HG02852 (cell line): ENCODE results near the gene CDH2.
"Not testable (repeated sequence)": the region's sequence is repeated elsewhere in the genome, so short reads cannot be mapped to it uniquely, and the experiment has no call there.

Experiments
- ATAC-seq: cut with Tn5 transposase; IDR thresholded peaks from one replicate; pipeline ENCODE4 v1.9.1; 2021; ENCODE audit warnings: mild to moderate bottlenecking, moderate library complexity; ENCODE audit not compliant: unreplicated experiment

CDH2 gene

GRCh38 chr18:27942706-27943105 is 234.2 kb downstream of the CDH2 start:
- no peak for ATAC-seq

DNA sequence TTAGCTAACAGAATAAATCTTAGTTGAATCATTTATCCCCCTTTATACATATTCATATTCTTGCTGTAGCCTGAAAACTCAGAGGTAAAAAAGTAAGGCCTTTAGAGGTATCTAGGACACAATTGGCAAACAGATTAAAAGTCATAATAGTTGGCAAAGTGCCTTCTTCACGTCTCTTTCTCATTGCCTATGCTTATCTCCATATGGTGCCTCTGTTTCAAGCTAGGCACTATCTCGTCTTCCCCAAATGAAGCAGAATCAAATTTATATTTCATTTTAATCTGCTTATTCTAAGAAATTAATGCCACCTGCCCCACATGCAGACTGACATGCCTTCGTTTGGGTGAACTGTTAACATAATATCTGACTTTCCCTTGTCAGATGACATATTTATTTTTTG is 245.4 kb downstream of the CDH2 start:
- no peak for ATAC-seq

DNA sequence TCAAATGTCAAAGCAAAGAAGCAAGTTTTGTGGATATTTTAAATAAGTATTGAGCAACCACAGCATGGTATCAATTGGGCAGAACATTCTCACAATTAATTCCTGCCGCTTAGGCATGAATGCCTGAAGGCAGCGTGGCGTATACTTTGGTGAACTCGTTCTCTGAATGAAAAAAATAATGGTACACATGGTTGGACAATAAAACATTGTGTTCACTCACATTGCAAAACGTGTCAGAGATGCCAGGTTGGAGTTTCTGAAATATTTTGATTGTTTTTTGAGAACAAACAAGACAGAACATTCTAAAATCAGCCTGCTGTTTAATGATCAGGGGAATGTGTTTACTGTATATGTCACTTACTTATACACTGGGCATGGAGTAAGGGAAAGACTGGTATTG is 254.2 kb downstream of the CDH2 start:
- ATAC-seq = no peak

- no peak for ATAC-seq
Observed at GRCh38 chr18:27921904-27922751, 254.8 kb downstream of the CDH2 start.

DNA sequence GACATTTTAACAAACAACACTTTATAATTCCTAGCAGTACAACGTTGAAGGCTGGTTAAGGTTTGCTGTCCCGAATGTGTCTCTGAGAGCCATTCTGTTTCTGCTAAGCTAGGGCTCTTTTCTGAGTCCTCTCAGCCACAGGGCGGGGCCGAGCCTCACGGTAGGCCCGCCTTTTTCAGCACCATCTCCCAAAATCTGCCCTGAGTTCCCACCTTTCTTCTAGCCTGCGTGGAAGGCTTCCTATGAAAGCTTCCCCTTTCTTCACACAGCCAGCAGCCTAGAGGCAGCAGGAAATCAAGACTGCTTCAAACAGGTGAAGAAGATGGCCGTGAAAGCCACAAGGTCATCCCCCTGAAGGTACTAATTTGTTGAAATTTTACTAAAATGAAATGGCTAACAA is 255.5 kb downstream of the CDH2 start:
- no peak for ATAC-seq

GRCh38 chr18:27920836-27921235 is 256.1 kb downstream of the CDH2 start:
- no peak for ATAC-seq

- not testable (repeated sequence) for ATAC-seq
Observed at GRCh38 chr18:27906189-27906588, 270.7 kb downstream of the CDH2 start.

DNA sequence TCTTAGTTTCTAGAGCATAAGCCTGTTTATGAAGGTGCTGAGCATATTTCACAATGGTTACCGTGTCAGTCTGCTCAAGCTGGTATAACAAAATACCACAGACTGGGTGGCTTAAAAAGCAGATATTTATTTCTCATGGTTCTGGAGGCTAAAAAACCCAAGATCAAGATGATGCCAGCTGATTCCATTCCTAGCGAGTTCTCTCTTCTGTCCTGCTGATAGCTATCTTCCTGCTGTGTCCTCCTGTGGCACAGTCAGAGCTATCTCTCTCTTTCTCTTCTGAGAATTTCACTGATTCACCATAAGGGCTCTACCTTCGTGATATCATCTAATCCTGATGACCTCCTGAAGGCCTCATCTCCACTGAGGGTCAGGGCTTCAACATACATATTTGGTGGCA is 273.0 kb downstream of the CDH2 start:
- ATAC-seq = no peak

DNA sequence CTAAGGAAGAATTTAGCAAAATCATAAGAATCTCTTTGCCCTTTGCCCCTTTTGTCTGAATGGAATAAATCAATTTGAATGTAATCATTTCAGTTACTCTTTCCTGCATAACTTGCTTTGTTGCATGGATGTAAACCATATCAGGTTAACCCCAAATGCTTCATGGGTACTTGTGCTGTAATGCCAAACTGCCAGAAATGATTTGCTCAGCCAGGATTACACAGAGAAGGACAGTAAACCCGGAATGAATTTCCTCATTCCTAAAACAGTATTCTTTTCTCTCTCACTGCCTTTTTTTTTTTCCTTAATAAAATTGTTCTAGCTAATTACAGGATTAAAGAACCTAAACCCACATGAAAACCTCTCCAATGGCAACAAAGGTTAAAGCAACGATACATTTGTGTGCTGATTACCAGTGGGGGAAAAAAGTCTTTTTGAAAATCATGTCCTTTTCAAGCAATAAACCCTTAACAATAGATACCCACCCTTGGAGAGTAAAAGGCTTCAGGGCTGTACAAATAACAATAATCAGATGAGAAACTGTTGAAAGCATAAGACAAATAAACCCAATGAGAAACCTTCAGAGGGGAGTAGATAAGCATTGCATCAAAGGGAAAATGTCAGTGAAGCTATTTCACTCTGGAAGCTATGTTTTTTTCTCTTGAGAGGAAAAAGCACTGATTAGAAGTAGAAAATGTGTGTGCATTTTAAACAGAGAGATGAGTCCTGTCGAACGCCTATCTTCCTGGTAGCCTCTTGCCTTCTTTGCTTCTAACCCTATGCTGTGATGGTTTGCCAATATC is 275.3 kb downstream of the CDH2 start:
- ATAC-seq = no peak
